HG02938 (cell line): ENCODE results near the gene FBXO42.

Experiments
- ATAC-seq: cut with Tn5 transposase; IDR thresholded peaks from one replicate; pipeline ENCODE4 v1.9.1; 2021; ENCODE audit warnings: mild to moderate bottlenecking, moderate library complexity; ENCODE audit not compliant: unreplicated experiment

FBXO42 gene

DNA sequence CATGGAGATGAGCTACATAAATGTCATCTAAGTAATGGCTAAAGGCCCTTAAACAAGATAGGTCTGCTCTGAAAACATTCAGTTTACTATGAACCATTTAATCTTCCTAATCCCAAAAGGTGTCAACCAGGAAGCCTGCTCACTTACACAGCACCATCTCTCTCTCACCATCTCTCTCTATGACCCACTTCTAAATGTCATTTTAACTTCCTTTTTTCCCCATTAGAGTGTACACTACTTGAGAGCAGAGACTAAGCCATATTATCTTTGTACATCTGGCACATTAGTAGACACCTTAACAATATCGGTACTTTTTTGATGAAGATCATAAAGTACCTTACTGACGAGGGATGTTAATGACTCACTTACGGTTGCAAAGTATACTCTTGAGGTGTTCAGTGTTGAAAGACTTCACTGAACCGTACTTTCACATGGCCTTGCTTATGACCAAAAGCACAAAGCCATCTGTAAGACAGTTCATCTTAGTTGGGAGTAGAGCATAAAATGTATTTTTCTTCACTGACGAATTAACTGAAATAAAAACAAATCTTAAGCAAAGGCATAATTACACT lies 25.4 kb downstream of the FBXO42 start:
- no peak for ATAC-seq

DNA sequence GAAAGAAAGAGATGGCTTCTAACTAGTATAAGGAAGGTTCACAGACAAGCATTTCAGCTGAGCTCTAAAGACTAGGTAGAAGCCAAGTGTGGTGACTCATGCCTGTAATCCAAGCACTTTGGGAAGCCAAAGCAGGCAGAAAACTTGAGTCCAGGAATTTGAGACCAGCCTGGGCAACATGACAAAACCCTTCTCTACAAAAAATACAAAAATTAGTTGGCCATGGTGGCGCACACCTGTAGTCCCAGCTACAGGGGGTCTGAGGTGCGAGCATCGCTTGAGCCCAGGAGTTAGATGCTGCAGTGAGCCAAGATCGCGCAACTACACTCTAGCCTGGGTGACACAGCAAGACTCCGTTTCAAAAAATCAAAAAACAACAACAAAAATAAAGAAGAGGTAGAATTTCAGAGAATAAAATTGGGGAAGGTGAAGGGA lies 27.8 kb downstream of the FBXO42 start:
- ATAC-seq: no peak

DNA sequence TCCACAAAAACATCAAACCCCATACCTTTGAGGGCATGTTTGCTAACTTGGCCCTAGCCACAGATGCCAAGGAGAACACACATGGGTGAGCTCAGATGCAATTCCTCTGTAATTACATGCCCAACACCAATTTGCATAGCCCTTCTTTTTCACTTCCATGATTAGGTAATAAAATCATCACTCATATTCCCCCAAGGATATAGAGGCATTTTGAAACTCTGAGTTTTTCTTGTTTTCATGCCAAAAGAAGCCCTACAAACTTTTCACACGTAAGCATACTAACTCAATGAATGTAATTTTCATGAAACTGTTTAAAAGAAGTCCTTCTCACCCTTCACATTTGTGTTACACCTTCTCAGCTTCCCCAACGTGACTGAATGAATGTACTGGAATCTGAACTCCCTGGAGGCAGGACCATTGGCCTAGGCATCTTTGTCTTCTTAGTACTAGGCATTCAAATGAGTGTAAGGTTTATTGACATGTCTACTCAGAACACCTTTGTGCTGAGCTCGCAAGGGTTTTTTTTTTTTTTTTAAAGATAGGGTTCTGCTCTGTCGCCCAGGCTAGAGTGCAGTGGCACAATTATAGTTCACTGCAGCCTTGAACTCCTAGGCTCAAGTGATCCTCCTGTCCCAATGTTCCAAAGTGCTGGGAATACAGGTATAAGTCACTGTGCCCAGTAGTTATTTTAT lies 31.0 kb downstream of the FBXO42 start:
- ATAC-seq: no peak

DNA sequence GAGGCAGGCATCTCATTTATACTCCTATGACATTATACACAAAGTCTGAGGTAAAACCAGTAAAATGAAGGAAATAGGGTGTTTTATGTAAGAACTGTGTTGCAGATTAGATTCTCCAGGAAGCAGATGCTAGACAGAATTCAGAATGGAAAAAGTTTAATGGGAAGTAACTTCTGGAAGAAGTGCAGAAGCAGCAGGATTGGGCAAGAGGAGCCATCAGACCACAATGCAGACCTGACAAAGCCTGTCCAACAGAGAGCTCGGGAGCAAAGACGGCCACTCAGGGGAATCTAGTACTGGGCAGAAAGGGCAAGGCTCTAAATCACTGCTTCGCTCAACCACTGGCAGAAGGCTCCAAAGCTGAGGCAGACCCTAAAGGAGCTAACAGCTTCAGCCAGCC lies 33.7 kb downstream of the FBXO42 start:
- no peak for ATAC-seq

DNA sequence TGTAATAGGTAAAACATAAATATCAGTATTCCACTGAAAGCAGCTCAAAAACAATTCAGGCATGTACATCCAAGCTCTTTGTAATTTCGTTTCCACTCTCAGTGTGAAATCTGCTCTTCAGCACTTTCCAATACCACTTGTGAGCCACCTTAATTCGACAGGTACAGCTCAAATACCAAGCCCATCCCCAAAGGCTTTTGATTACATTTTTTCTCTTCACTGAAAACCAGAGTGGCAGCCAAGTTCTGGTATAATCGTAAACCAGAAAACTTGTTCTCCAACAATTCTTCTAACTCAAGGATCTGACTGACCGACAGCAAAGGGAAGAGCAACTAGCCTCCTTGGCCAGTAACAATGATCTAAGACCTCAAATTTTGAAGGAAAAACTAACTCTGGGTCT lies 36.8 kb downstream of the FBXO42 start:
- no peak for ATAC-seq

DNA sequence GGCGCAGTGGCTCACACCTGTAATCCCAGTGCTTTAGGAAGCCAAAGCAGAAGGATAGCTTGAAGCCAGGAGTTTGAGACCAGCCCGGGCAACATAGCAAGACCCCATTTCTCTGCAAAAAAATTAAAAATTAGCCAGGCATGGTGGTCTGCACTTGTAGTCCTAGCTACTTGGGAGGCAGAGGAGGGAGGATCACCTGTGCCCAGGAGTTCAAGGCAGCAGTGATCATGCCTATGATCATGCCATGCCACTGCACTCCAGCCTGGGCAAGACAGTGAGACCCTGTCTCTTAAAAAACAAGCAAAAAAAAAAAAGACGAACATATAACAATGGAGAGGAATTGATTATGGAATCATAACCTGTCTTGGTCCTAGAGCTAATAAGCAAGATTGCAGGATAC lies 45.1 kb downstream of the FBXO42 start:
- no peak for ATAC-seq

DNA sequence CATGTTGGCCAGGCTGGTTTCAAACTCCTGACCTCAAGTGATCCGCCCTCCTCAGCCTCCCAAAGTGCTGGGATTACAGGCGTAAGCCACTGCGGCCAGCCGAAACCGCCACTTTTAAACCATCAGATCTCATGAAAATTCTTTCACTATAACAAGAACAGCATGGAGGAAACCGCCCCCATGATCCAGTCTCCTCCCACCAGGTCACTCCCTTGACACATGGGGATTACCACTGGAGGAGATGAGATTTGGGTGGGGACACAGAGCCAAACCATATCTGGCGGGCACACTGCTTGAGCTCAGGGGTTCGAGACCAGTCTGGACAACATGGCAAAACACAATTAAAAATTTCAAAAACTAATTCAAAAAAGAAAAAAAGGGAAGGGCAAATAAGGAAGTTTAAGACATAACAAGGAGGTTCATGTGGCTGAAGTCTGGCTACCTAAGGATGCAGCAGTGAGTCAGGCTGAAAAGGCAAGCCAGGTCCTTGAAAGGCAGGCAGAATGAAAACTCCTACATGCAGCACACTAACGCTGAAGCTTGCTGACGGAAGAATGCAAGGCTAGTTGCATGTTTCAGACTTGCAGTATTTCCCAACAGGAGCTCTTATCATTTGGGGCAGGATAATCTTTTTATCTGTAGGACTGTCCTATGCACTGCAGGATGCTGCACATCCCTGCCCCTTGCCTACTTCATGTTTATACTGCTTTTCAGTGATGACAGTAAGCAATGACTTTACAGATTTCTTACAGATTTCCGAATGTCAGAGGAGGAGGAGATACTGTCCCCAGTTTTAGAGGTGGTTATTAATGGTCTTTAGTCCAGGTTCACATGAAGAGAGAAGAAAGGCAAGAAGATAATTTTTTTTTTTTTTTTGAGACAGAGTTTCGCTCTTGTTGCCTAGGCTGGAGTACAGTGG lies 49.3 kb downstream of the FBXO42 start:
- no peak for ATAC-seq

DNA sequence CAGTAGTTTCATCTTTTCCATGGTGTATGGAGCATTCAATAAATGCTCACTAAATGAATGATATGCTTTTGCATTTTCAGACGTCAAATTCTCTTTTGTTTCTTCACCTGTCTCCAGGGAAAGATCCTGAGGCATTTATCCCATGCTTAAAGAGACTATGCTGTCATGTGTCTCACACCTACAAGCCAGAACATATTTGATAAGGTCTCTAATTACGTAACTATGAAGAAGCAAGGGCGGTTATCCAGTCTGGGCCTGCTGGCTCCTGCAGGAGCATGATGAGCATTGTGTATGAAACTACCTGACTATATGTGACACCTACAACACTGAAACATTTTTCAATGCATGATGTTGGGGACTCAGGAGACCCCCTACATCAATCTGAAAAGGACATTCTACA lies 51.8 kb downstream of the FBXO42 start:
- no peak for ATAC-seq

DNA sequence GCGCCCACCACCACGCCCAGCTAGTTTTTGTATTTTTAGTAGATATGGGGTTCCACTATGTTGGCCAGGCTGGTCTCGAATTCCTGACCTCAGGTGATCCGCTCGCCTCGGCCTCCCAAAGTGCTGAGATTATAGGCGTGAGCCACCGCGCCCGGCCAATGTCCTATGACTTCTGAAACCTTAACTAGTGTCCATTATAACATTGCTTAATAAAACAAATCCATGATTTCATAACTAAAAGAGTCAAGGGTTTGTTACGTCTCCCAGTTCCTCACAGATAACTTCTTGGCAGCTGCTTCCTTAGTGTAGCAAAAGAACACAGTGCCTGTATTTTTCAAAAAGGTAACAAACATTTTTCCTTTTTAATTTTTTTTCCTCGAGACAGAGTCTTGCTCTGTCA lies 53.6 kb downstream of the FBXO42 start:
- no peak for ATAC-seq

DNA sequence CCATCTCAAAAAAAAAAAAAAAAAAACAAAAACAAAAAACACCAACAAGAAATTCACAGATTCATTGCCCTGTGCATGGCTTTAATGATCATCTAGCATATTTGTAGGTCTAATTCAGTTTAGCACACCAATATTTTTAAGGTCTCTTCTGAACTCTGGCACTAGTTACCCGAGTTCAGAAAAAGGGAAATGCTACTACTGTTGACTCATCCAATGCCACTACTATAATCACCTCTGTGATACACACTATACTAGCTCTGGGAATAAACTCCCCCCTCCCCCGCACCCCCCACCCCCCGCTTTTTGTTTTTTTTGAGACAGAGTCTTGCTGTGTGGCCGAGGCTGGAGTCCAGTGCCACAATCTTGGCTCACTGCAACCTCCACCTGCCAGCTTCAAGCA lies 55.6 kb downstream of the FBXO42 start:
- no peak for ATAC-seq

DNA sequence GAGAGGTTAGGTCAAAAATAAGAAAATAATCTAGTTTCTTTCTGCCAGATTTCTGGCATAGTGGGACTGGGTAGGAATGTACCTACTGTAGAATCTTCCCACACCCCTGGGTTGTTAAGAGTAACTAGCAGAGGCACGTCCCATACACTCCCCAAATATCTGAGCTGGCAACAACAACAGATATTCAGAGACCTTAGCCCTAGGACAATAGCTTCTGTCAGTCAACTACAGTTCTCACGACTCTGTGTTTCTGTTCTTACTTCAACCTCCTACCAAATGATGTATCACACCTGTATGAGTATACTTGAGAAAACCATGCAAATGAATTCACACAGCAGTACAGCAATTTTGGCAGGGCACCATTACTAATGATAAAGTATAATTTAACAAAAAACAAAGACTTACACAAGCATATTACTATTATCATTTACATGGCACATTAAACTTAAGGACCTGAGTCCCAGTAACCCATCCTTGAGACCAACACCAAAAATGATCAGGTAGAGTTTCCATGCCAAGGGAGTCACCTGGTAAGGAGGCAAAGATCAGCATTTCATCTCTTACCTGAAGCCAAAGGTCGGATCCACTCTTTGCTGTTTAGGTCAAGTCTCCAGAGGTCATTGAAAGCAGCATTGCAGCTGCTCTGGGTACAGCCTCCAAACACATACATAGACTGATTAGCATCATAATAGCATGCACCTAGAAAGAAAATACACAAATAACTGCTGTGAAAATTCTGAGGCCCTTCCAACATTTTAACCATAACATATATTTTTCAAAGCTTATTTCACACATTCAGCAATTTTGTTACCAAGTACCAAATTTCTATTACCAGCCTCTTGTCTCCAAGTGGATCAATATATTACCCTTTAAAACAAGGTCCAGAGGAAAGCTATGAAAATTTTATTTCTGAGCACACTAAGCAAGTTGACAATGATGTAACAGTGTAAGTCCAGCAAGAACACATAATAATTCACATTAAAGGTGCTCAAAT lies 57.8 kb downstream of the FBXO42 start:
- no peak for ATAC-seq

DNA sequence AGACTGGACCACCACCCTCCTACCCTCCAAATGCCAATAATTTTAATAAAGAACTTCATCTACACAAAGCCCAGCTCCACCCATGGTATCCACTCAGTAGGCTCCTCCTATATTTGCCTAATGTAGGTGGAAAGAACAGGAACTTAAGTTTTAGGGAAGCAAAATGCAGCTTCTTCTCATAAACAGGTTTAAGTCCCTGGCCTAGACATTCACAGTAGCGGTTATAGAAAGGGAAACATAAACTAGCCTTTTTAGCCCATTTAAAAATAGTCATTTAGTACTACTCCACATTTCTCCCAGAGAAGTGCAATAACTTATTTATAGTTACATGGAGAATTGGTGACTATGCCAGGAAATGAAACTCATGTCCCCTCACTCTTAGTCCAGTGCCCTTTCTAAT lies 58.7 kb downstream of the FBXO42 start:
- no peak for ATAC-seq

DNA sequence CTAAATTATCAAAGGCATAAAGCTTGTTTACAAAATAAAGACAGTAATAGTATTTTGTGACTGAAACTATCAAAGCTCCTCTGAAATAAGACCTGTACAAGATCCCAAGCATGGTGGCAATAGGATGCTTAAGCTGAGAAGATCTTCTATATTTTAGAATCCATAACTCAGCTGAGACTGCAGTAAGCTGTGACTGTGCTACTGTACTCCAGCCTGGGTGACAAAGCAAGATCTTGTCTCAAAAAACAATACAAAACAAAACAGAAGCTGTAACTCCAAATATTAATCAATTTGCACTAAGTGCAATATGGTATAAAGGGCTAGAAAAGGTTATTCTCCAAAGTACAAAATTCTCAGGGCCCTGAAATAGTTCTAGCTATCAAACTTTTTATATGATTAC lies 59.5 kb downstream of the FBXO42 start:
- ATAC-seq: no peak

DNA sequence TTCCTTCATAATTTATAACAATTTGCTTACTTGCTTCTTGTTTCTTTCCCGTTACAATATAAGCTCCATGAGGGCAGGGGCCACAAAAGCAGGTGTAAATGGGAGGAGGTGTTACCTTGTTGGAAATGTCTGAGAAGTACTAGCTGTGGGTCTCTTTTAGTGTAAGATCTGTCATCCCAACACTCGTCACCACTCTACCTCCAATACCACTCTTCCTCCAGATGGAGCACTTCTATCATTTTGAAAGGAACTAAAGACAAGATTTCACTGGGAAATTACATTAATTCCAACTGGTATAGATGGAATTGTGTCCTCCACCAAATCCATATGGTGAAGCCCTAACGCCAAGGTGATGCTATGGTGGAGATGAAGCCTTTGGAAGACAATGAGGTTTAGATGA lies 62.3 kb downstream of the FBXO42 start:
- no peak for ATAC-seq

DNA sequence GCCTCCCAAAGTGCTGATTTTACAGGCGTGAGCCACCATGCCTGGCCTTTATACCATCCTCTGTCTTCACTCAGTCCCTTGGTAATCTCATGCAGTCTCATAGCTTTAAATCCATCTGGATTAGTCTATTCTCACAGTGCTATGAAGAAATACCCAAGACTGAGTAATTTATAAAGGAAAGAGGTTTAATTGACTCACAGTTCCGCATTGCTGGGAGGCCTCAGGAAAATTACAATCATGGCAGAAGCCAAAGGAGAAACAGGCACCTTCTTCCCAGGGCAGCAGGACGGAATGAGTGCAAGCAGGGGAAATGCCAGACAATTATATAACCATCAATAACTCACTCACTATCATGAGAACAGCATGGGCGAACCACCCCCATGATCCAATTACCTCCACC lies 66.2 kb downstream of the FBXO42 start:
- no peak for ATAC-seq

DNA sequence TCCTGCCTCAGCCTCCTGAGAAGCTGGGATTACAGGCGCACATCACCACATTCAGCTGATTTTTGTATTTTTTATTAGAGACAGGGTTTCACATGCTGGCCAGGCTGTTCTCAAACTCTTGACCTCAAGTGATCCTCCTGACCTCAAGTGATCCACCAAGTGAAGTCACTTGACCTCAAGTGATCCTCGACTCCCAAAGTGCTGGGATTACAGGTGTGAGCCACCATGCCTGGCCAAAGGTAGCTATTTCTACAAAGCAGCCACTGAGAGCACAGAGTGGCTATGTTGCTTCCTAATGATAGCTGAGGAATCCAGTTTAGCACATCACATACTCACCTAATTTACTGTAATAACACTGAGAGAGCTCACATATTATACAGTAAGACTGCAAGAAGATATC lies 70.5 kb downstream of the FBXO42 start:
- no peak for ATAC-seq

DNA sequence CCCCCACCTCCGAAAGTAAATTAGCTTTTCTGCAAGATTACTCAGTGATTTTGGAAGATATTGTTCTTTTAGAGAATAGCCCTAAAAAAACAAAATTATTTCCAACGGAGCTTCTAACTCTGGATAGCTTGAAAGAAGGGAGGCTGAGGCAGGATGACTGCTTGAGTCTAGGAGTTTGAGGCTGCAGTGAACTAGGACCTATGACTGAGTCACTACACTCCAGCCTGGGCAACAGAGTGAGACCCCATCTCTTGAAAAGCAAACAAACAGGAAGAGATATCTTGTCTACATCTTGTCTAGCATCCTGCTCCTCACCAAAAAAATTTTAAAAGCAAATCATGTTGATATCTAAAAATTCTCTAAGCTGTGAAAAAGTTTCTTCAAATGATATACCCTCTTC lies 73.1 kb downstream of the FBXO42 start:
- no peak for ATAC-seq

DNA sequence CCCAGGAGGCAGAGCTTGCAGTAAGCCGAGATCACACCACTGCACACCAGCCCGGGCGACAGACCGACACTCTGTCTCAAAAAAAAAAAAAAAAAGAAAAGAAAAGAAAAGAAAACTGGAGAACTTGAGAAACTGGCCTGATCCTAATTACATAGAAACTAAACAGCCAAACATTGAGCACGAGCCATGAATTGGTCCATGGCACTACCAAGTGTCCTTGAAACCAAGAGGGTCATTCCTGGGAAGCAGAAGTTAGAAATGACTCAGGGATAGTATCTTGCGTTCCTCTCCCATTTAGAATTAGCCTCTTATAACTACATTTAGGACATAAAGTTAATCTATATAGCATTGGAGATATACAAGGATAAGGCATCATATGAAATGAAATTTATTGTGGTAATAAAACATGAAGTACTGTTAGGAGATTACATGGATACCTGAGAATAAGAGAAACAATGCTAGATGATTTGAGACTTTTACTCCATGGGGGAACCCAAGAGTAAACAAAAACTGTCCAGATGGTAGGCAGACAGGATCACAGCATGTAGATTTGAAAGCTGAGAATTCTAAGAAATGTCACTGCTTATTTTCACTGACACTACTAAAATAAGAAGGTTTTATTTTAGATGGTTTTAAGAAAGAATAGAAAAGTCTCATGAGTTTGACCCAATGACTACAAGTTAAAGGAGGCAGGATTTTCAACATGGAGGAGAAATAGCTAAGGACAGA lies 75.8 kb downstream of the FBXO42 start:
- no peak for ATAC-seq

DNA sequence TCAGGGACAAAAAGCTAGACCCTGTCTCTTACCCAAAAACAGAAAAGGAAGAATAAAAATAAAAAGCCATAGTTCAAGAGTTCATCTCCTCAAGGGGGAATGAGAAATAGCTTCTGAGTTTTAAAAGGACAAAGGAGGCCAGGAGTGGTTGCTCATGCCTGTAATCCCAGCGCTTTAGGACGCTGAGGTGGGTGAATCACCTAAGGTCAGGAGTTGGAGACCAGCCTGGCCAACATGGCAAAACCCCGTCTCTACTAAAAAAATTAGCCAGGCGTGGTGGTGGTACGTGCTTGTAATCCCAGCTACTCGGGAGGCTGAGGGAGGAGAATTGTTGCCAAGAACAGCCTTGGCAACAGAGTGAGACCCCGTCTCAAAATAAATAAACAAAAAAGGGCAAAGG lies 76.7 kb downstream of the FBXO42 start:
- no peak for ATAC-seq

DNA sequence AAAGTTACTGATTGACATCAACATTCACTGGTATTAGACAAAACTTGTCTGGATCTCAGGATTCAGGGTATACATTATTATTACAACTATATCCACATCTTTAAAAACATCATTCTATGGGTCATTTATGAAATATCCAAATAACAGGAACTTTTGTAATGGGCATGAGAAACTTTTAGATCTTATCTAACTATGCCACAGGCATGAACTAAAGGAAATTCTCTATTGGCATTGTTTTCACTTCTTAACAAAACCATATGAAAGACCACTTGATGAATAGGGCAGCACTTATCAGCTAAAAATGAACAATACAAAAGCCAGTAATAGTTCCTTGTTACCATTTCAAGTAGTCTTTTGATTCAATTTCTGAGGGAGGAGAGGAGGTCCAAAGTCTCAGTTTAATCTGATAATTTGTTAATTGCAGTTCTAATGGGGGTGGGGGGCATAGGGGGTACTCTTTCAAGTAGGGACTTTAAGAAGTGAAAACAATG lies 84.5 kb downstream of the FBXO42 start:
- ATAC-seq: no peak
